HepG2 (cell line): Measurements from ENCODE around the gene SZRD1. TPM values are rescaled to one million over a fixed set of nuclear protein-coding genes. Genes with fewer than 3 reads are reported as not detected.

Experiments used
- E2F1 ChIP-seq: sonication (generic); formaldehyde crosslinking; IDR thresholded peaks from 2 replicates; pipeline ENCODE4 v1.5.0; 2020; ENCODE audit warnings: missing genetic modification reagents
- GLI4 ChIP-seq: sonication (generic); formaldehyde crosslinking; IDR thresholded peaks from 2 replicates; pipeline ENCODE4 v1.5.1; 2020; ENCODE audit warnings: missing genetic modification reagents, mild to moderate bottlenecking, moderate library complexity, borderline replicate concordance
- POLR2A ChIP-seq, 2 experiments: IDR thresholded peaks; 2 replicates each; pipeline ENCODE4 v1.6.1; 2011; ENCODE audit warnings: low read depth in 2 of 2, low read length in 2 of 2, mild to moderate bottlenecking in 1 of 2, moderate library complexity in 1 of 2; ENCODE audit not compliant: insufficient read depth in 1 of 2
- RNF2 ChIP-seq: fragments of 450-650 bp; conservative IDR thresholded peaks from 2 replicates; pipeline ENCODE4 v1.6.1; 2016; ENCODE audit warnings: low read depth
- SALL1 ChIP-seq: sonication (generic); formaldehyde crosslinking; IDR thresholded peaks from 2 replicates; pipeline ENCODE4 v1.8.0; 2022; ENCODE audit warnings: mild to moderate bottlenecking, missing genetic modification reagents
- ZBTB10 ChIP-seq: sonication (generic); formaldehyde crosslinking; IDR thresholded peaks from 2 replicates; pipeline ENCODE4 v1.4.0; 2020; ENCODE audit warnings: missing genetic modification reagents, borderline replicate concordance
- ZNF446 ChIP-seq: sonication (generic); formaldehyde crosslinking; IDR thresholded peaks from 2 replicates; pipeline ENCODE4 v1.5.0; 2020; ENCODE audit warnings: mild to moderate bottlenecking, missing genetic modification reagents
- ZNF878 ChIP-seq: sonication (generic); formaldehyde crosslinking; IDR thresholded peaks from 2 replicates; pipeline ENCODE4 v1.8.1; 2023; ENCODE audit warnings: mild to moderate bottlenecking, missing genetic modification reagents, moderate library complexity
- polyA plus RNA-seq, 8 experiments: library from polyadenylated mRNA; depleted of rRNA in 3 of 8; stranded (reverse) in 7 of 8; unstranded in 1 of 8; fragments of >200 nt; fragmentation: Illumina TruSeq in 4 of 8; extraction: Trizol in 4 of 8; gene quantifications; 2 replicates each; pipeline versions ENCODE4 v1.2.1 to v1.2.3, GENCODE V29; 2011 to 2016; ENCODE audit warnings: low read depth in 4 of 8, missing spikeins in 1 of 8, mixed read lengths in 1 of 8; ENCODE audit not compliant: insufficient read depth in 1 of 8
- total RNA-seq, 5 experiments: library from RNA; depleted of rRNA; stranded (reverse); fragments of >200 nt; fragmentation: Illumina TruSeq; extraction: Trizol; gene quantifications; 2 replicates each; pipeline ENCODE4 v1.2.3, GENCODE V29; 2016; ENCODE audit warnings: low read depth in 1 of 5
- TF ChIP-seq, protein P1 (sequence below): IDR thresholded peaks from 2 replicates; pipeline ENCODE4 v1.6.1; 2016; ENCODE audit warnings: low read depth, control low read depth
- TF ChIP-seq, protein P2 (sequence below): sonication (generic); formaldehyde crosslinking; IDR thresholded peaks from 2 replicates; pipeline ENCODE4 v1.5.0; 2020; ENCODE audit warnings: missing genetic modification reagents, mild to moderate bottlenecking, borderline replicate concordance
- TF ChIP-seq, protein P3 (sequence below): sonication (generic); formaldehyde crosslinking; IDR thresholded peaks from 2 replicates; pipeline ENCODE4 v1.5.0; 2020; ENCODE audit warnings: mild to moderate bottlenecking, missing genetic modification reagents
- TF ChIP-seq, protein P4 (sequence below): sonication (generic); formaldehyde crosslinking; conservative IDR thresholded peaks from 2 replicates; pipeline ENCODE4 v1.4.0; 2020; ENCODE audit warnings: missing genetic modification reagents
- TF ChIP-seq, protein P5 (sequence below): sonication (generic); formaldehyde crosslinking; IDR thresholded peaks from 2 replicates; pipeline ENCODE4 v1.8.0; 2023; ENCODE audit warnings: mild to moderate bottlenecking, missing genetic modification reagents

The SZRD1 gene
- total and polyA plus RNA-seq, 2 of the 13 experiments (the other 11 are each of a cell fraction or from before 2014, with no cell fraction given): 28.5 to 41.4 TPM

- no peak for TF ChIP-seq RNF2
- no peak for TF ChIP-seq ZNF446 (CRISPR knock-in tag)
- TF ChIP-seq, protein P1, sequence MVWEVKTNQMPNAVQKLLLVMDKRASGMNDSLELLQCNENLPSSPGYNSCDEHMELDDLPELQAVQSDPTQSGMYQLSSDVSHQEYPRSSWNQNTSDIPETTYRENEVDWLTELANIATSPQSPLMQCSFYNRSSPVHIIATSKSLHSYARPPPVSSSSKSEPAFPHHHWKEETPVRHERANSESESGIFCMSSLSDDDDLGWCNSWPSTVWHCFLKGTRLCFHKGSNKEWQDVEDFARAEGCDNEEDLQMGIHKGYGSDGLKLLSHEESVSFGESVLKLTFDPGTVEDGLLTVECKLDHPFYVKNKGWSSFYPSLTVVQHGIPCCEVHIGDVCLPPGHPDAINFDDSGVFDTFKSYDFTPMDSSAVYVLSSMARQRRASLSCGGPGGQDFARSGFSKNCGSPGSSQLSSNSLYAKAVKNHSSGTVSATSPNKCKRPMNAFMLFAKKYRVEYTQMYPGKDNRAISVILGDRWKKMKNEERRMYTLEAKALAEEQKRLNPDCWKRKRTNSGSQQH: no peak
- no peak for TF ChIP-seq E2F1 (CRISPR knock-in tag)
- TF ChIP-seq, protein P2, sequence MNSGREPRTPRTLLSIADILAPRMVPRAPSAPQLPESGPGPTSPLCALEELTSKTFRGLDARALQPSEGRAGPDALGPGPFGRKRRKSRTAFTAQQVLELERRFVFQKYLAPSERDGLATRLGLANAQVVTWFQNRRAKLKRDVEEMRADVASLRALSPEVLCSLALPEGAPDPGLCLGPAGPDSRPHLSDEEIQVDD (CRISPR knock-in tag): no peak
- TF ChIP-seq ZNF878: no peak
- TF ChIP-seq POLR2A (IDR thresholded peaks at IDR 0.05; ENCODE audit: insufficient read depth in 1 of 2, low read depth in 2 of 2, low read length in 2 of 2): no peak; a peak in 1 of 4 replicates
- peak; percentile 64 for TF ChIP-seq SALL1 (CRISPR knock-in tag)
- TF ChIP-seq, protein P3, sequence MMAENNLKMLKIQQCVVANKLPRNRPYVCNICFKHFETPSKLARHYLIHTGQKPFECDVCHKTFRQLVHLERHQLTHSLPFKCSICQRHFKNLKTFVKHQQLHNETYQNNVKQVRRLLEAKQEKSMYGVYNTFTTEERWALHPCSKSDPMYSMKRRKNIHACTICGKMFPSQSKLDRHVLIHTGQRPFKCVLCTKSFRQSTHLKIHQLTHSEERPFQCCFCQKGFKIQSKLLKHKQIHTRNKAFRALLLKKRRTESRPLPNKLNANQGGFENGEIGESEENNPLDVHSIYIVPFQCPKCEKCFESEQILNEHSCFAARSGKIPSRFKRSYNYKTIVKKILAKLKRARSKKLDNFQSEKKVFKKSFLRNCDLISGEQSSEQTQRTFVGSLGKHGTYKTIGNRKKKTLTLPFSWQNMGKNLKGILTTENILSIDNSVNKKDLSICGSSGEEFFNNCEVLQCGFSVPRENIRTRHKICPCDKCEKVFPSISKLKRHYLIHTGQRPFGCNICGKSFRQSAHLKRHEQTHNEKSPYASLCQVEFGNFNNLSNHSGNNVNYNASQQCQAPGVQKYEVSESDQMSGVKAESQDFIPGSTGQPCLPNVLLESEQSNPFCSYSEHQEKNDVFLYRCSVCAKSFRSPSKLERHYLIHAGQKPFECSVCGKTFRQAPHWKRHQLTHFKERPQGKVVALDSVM (CRISPR knock-in tag): peak; percentile 73
- TF ChIP-seq, protein P4, sequence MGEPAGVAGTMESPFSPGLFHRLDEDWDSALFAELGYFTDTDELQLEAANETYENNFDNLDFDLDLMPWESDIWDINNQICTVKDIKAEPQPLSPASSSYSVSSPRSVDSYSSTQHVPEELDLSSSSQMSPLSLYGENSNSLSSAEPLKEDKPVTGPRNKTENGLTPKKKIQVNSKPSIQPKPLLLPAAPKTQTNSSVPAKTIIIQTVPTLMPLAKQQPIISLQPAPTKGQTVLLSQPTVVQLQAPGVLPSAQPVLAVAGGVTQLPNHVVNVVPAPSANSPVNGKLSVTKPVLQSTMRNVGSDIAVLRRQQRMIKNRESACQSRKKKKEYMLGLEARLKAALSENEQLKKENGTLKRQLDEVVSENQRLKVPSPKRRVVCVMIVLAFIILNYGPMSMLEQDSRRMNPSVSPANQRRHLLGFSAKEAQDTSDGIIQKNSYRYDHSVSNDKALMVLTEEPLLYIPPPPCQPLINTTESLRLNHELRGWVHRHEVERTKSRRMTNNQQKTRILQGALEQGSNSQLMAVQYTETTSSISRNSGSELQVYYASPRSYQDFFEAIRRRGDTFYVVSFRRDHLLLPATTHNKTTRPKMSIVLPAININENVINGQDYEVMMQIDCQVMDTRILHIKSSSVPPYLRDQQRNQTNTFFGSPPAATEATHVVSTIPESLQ (CRISPR knock-in tag): no peak
- no peak for TF ChIP-seq GLI4 (CRISPR knock-in tag)
- TF ChIP-seq, protein P5, sequence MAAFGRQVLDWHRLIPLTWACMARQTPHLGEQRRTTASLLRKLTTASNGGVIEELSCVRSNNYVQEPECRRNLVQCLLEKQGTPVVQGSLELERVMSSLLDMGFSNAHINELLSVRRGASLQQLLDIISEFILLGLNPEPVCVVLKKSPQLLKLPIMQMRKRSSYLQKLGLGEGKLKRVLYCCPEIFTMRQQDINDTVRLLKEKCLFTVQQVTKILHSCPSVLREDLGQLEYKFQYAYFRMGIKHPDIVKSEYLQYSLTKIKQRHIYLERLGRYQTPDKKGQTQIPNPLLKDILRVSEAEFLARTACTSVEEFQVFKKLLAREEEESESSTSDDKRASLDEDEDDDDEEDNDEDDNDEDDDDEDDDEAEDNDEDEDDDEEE (CRISPR knock-in tag): no peak
- TF ChIP-seq ZBTB10 (CRISPR knock-in tag): no peak
These were observed 58.3 kb downstream of the SZRD1 start (continued) for GRCh38 chr1:16425125-16426025.
